Measurements from ENCODE around the gene PBOV1.

DNA sequence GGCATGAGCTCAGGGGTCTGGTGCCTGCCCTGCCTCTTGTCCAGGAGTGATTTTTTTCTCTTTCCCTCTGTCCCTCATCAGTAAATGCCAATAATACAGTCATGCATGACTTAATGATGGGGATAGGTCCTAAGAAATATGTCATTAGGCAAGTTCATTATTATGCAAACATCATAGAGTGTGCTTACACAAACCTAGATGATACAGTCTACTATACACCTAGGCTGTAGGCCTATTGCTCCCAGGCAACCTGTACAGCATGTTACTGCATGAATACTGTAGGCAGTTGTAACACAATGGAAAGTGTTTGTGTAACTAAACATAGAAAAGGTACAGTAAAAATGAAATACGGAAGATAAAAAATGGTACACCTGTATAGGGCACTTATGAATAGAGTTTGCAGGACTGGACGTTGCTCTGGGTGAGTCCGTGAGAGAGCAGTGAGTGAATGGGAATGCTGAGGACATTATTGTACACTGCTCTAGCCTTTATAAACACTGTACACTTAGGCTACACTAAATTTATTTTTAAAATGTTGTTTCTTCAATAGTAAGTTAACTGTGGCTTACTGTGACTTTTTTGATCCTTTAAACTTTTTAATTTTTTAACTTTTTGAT lies 22.1 kb downstream of the PBOV1 start:
- TF ChIP-seq, protein P1, sequence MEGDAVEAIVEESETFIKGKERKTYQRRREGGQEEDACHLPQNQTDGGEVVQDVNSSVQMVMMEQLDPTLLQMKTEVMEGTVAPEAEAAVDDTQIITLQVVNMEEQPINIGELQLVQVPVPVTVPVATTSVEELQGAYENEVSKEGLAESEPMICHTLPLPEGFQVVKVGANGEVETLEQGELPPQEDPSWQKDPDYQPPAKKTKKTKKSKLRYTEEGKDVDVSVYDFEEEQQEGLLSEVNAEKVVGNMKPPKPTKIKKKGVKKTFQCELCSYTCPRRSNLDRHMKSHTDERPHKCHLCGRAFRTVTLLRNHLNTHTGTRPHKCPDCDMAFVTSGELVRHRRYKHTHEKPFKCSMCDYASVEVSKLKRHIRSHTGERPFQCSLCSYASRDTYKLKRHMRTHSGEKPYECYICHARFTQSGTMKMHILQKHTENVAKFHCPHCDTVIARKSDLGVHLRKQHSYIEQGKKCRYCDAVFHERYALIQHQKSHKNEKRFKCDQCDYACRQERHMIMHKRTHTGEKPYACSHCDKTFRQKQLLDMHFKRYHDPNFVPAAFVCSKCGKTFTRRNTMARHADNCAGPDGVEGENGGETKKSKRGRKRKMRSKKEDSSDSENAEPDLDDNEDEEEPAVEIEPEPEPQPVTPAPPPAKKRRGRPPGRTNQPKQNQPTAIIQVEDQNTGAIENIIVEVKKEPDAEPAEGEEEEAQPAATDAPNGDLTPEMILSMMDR (IDR thresholded peaks at IDR 0.05), result no peak
- no peak for TF ChIP-seq POLR2A (IDR thresholded peaks at IDR 0.05)
